ENCODE results near the gene TBC1D14. TPM values are rescaled to one million over a fixed set of nuclear protein-coding genes. Genes with fewer than 3 reads are reported as not detected.

The TBC1D14 gene
- total and polyA plus RNA-seq, 9 of the 15 experiments (the other 6 are each of a cell fraction or from before 2014, with no cell fraction given): 2.1 to 59.6 (median 44.8) TPM

DNA sequence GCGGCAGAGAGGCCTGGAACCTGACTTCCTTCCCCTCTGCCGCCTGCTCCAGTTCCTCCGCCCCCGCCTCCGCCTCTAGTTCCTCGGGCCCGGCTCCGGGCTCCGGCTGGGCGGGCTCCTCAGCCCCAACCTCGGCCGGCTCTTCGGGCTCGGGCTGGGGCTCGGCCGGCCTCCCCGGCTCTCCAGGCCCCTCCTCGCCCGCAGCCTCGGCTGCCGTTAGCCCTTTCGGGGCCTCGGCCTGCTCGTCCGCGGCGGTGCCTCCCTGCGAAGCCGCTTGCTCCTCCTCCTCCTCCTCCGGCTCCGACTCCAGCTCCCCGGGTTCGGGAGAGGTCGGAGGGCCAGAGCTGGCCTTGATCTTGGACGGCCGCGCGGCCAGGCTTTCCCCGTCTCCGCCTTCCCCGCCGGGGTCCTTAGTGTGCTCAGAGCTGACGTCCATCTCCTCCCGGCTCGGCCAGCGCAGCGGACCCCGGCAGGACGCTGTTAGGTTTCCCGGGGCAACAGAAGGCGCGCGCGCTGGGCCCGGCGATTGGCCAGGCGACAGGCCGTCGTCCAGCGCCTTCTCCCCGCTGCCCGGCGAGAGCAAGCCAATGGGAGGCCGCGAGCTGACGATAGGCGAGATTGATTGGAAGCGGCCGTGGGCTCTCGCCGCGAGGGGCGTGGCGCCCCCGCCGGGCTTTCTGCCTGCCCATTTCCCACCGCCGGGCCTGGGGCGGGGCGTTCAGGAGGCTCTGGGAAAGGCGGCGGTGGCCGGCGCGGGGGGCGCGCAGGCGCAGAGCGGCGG, 133.1 kb downstream of the TBC1D14 start (continued):
- TF ChIP-seq ZFP1 (CRISPR knock-in tag; IDR thresholded peaks at IDR 0.05) (no peak), SIN3A (IDR thresholded peaks at IDR 0.05; ENCODE audit: borderline replicate concordance in 2 of 2, control insufficient read depth in 1 of 2, low read depth in 2 of 2, low read length in 2 of 2) (peak; percentile 96 to 98), RBM15 (IDR thresholded peaks at IDR 0.05; ENCODE audit: insufficient read depth, low read length) (no peak), PTRF (tag; IDR thresholded peaks at IDR 0.05) (no peak), ZFX (CRISPR knock-in tag; IDR thresholded peaks at IDR 0.05) (peak; percentile 82), POLR3A (IDR thresholded peaks at IDR 0.05; ENCODE audit: borderline replicate concordance, extremely low read depth, insufficient read depth, insufficient read length) (no peak), HDAC6 (IDR thresholded peaks at IDR 0.05; ENCODE audit: low read depth, low read length) (no peak), HBP1 (CRISPR knock-in tag; IDR thresholded peaks at IDR 0.05) (no peak), TCF7L2 (IDR thresholded peaks at IDR 0.05; ENCODE audit: low read depth, low read length) (no peak), ZC3H4 (CRISPR knock-in tag; IDR thresholded peaks at IDR 0.05; ENCODE audit: borderline replicate concordance) (no peak), BHLHE40 (IDR thresholded peaks at IDR 0.05; ENCODE audit: low read length) (no peak)
- TF ChIP-seq, protein P1, sequence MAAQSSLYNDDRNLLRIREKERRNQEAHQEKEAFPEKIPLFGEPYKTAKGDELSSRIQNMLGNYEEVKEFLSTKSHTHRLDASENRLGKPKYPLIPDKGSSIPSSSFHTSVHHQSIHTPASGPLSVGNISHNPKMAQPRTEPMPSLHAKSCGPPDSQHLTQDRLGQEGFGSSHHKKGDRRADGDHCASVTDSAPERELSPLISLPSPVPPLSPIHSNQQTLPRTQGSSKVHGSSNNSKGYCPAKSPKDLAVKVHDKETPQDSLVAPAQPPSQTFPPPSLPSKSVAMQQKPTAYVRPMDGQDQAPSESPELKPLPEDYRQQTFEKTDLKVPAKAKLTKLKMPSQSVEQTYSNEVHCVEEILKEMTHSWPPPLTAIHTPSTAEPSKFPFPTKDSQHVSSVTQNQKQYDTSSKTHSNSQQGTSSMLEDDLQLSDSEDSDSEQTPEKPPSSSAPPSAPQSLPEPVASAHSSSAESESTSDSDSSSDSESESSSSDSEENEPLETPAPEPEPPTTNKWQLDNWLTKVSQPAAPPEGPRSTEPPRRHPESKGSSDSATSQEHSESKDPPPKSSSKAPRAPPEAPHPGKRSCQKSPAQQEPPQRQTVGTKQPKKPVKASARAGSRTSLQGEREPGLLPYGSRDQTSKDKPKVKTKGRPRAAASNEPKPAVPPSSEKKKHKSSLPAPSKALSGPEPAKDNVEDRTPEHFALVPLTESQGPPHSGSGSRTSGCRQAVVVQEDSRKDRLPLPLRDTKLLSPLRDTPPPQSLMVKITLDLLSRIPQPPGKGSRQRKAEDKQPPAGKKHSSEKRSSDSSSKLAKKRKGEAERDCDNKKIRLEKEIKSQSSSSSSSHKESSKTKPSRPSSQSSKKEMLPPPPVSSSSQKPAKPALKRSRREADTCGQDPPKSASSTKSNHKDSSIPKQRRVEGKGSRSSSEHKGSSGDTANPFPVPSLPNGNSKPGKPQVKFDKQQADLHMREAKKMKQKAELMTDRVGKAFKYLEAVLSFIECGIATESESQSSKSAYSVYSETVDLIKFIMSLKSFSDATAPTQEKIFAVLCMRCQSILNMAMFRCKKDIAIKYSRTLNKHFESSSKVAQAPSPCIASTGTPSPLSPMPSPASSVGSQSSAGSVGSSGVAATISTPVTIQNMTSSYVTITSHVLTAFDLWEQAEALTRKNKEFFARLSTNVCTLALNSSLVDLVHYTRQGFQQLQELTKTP (IDR thresholded peaks at IDR 0.05; ENCODE audit: low read depth in 1 of 2, partially characterized antibody in 2 of 2): no peak
- TF ChIP-seq, protein P2, sequence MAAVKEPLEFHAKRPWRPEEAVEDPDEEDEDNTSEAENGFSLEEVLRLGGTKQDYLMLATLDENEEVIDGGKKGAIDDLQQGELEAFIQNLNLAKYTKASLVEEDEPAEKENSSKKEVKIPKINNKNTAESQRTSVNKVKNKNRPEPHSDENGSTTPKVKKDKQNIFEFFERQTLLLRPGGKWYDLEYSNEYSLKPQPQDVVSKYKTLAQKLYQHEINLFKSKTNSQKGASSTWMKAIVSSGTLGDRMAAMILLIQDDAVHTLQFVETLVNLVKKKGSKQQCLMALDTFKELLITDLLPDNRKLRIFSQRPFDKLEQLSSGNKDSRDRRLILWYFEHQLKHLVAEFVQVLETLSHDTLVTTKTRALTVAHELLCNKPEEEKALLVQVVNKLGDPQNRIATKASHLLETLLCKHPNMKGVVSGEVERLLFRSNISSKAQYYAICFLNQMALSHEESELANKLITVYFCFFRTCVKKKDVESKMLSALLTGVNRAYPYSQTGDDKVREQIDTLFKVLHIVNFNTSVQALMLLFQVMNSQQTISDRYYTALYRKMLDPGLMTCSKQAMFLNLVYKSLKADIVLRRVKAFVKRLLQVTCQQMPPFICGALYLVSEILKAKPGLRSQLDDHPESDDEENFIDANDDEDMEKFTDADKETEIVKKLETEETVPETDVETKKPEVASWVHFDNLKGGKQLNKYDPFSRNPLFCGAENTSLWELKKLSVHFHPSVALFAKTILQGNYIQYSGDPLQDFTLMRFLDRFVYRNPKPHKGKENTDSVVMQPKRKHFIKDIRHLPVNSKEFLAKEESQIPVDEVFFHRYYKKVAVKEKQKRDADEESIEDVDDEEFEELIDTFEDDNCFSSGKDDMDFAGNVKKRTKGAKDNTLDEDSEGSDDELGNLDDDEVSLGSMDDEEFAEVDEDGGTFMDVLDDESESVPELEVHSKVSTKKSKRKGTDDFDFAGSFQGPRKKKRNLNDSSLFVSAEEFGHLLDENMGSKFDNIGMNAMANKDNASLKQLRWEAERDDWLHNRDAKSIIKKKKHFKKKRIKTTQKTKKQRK (IDR thresholded peaks at IDR 0.05; ENCODE audit: borderline replicate concordance, low read depth, low read length): no peak
- TF ChIP-seq, protein P3, sequence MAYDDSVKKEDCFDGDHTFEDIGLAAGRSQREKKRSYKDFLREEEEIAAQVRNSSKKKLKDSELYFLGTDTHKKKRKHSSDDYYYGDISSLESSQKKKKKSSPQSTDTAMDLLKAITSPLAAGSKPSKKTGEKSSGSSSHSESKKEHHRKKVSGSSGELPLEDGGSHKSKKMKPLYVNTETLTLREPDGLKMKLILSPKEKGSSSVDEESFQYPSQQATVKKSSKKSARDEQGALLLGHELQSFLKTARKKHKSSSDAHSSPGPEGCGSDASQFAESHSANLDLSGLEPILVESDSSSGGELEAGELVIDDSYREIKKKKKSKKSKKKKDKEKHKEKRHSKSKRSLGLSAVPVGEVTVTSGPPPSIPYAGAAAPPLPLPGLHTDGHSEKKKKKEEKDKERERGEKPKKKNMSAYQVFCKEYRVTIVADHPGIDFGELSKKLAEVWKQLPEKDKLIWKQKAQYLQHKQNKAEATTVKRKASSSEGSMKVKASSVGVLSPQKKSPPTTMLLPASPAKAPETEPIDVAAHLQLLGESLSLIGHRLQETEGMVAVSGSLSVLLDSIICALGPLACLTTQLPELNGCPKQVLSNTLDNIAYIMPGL (CRISPR knock-in tag; IDR thresholded peaks at IDR 0.05): peak; percentile 39; the same call in 1 of the 2 replicates
- TF ChIP-seq, protein P4, sequence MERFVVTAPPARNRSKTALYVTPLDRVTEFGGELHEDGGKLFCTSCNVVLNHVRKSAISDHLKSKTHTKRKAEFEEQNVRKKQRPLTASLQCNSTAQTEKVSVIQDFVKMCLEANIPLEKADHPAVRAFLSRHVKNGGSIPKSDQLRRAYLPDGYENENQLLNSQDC (CRISPR knock-in tag; IDR thresholded peaks at IDR 0.05): no peak

All from K562 (cell line).